Epithelial cell of proximal tubule (primary cell): Measurements from ENCODE around the gene B3GAT2. TPM values are rescaled to one million over a fixed set of nuclear protein-coding genes. Genes with fewer than 3 reads are reported as not detected.

Source experiments
- DNase-seq: peaks from one replicate; pipeline ENCODE4 v3.0.0-alpha.2; 2011; ENCODE audit warnings: low read depth
- H3K4me3 ChIP-seq: 2 replicates; pipeline ENCODE4 v1.5.1; 2011; ENCODE audit warnings: low read depth, mild to moderate bottlenecking, low read length
- total RNA-seq: library from RNA; depleted of rRNA; stranded (reverse); fragments of >200 nt; gene quantifications from 2 replicates; pipeline ENCODE4 v1.2.3, GENCODE V29; 2015
- TF ChIP-seq, protein P1 (sequence below): conservative IDR thresholded peaks from 2 replicates; pipeline ENCODE4 v1.5.1; 2012; ENCODE audit warnings: low read depth, mild to moderate bottlenecking, low read length

Gene B3GAT2
- total RNA-seq, 1 donor from 2014 or later = not detected

DNA sequence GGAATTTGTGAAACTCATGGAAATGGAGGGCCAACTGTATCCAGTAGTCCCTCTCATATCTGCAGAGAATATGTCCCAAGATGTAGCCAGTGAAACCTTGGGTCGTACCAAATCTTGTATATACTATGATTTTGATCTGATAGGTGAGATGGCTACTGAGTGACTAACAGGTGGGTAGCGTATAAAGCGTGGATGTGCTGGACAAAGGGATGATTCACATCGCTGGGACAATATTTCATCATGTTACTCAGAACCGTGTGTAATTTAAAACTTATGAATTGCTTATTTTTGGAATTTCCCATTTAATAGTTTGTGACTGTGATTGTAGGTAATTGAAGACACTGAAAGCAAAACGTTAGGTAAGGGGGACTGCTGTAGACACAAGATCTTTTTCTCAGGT lies 145.1 kb downstream of the B3GAT2 start:
- TF ChIP-seq, protein P1, sequence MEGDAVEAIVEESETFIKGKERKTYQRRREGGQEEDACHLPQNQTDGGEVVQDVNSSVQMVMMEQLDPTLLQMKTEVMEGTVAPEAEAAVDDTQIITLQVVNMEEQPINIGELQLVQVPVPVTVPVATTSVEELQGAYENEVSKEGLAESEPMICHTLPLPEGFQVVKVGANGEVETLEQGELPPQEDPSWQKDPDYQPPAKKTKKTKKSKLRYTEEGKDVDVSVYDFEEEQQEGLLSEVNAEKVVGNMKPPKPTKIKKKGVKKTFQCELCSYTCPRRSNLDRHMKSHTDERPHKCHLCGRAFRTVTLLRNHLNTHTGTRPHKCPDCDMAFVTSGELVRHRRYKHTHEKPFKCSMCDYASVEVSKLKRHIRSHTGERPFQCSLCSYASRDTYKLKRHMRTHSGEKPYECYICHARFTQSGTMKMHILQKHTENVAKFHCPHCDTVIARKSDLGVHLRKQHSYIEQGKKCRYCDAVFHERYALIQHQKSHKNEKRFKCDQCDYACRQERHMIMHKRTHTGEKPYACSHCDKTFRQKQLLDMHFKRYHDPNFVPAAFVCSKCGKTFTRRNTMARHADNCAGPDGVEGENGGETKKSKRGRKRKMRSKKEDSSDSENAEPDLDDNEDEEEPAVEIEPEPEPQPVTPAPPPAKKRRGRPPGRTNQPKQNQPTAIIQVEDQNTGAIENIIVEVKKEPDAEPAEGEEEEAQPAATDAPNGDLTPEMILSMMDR = no peak
- no peak for DNase-seq
- H3K4me3 ChIP-seq = no peak overlapping the region
